PFSK-1 (cell line): Measurements from ENCODE around the gene EFCAB11.

Experiments
- FOXP2 ChIP-seq: optimal IDR thresholded peaks from 2 replicates; pipeline ENCODE3; 2011; ENCODE audit warnings: borderline replicate concordance, control low read depth, inconsistent platforms; ENCODE audit not compliant: insufficient read depth; ENCODE audit errors: extremely low read length, extremely low read depth
- POLR2AphosphoS5 ChIP-seq: IDR thresholded peaks from 2 replicates; pipeline ENCODE4 v1.6.1; 2012; ENCODE audit warnings: low read depth, mild to moderate bottlenecking, control low read depth, low read length, moderate library complexity
- REST ChIP-seq, 2 experiments: IDR thresholded peaks; 2 replicates each; pipeline versions ENCODE4 v1.6.1 to v1.8.0; 2011 to 2012; ENCODE audit warnings: low read depth in 2 of 2, low read length in 2 of 2, control low read depth in 1 of 2, inconsistent platforms in 1 of 2, mild to moderate bottlenecking in 1 of 2, moderate library complexity in 1 of 2; ENCODE audit not compliant: insufficient read depth in 1 of 2
- SIN3A ChIP-seq: IDR thresholded peaks from 2 replicates; pipeline ENCODE4 v1.6.1; 2012; ENCODE audit warnings: mild to moderate bottlenecking, low read length, moderate library complexity, borderline replicate concordance; ENCODE audit not compliant: insufficient read depth
- TAF1 ChIP-seq: IDR thresholded peaks from 2 replicates; pipeline ENCODE4 v1.6.1; 2012; ENCODE audit warnings: low read length, control low read depth, borderline replicate concordance; ENCODE audit not compliant: insufficient read depth

EFCAB11 gene

GRCh38 chr14:89803542-89803941 is 151.0 kb downstream of the EFCAB11 start:
- TF ChIP-seq POLR2AphosphoS5 (no peak), SIN3A (no peak), FOXP2 (no peak), REST (IDR thresholded peaks at IDR 0.05; ENCODE audit: insufficient read depth in 1 of 2, low read depth in 2 of 2, low read length in 2 of 2) (no peak), TAF1 (no peak)

- no peak for TF ChIP-seq POLR2AphosphoS5
- no peak for TF ChIP-seq SIN3A
- no peak for TF ChIP-seq REST (IDR thresholded peaks at IDR 0.05; ENCODE audit: insufficient read depth in 1 of 2, low read depth in 2 of 2, low read length in 2 of 2)
- no peak for TF ChIP-seq FOXP2
- no peak for TF ChIP-seq TAF1
Observed at GRCh38 chr14:89801136-89801535, 153.4 kb downstream of the EFCAB11 start.

GRCh38 chr14:89798212-89798773 is 156.2 kb downstream of the EFCAB11 start:
- TF ChIP-seq POLR2AphosphoS5: no peak
- no peak for TF ChIP-seq REST (IDR thresholded peaks at IDR 0.05; ENCODE audit: insufficient read depth in 1 of 2, low read depth in 2 of 2, low read length in 2 of 2)
- TF ChIP-seq TAF1: no peak
- no peak for TF ChIP-seq SIN3A
- no peak for TF ChIP-seq FOXP2

- TF ChIP-seq REST (IDR thresholded peaks at IDR 0.05; ENCODE audit: insufficient read depth in 1 of 2, low read depth in 2 of 2, low read length in 2 of 2) (no peak), FOXP2 (no peak), SIN3A (no peak), TAF1 (no peak), POLR2AphosphoS5 (no peak)
Observed at GRCh38 chr14:89797148-89797547, 157.4 kb downstream of the EFCAB11 start.
